Tibial artery (tissue), 4 donors: ENCODE measurements around the gene TRIOBP.
"Not testable (repeated sequence)": the region's sequence is repeated elsewhere in the genome, so short reads cannot be mapped to it uniquely, and the experiment has no call there.

Experiments
- DNase-seq, 2 donors: peaks; one replicate each; pipeline ENCODE4 v3.0.0-alpha.2; 2019
- H3K27ac ChIP-seq, 2 donors: fragments of 200-600 bp; sonication (generic) in 1 of 2; 1 replicate in 1 of 2; 2 replicates in 1 of 2; pipeline ENCODE4 v1.5.1; 2018 to 2019; ENCODE audit warnings: mild to moderate bottlenecking in 1 of 2
- H3K27me3 ChIP-seq, 2 donors: fragments of 200-600 bp; sonication (generic) in 1 of 2; one replicate each; pipeline versions ENCODE4 v1.5.1 to v1.6.0; 2016 to 2019
- H3K36me3 ChIP-seq, 3 donors: fragments of 200-600 bp; sonication (generic) in 2 of 3; one replicate each; pipeline ENCODE4 v1.5.1; 2016 to 2019; ENCODE audit warnings: mild to moderate bottlenecking in 2 of 3
- H3K4me1 ChIP-seq, 4 donors: fragments of 200-600 bp; sonication (generic) in 2 of 4; 1 replicate in 3 of 4; 2 replicates in 1 of 4; pipeline ENCODE4 v1.5.1; 2016 to 2019
- H3K4me3 ChIP-seq, 2 donors: fragments of 200-600 bp; sonication (generic) in 1 of 2; 1 replicate in 1 of 2; 2 replicates in 1 of 2; pipeline ENCODE4 v1.5.1; 2018 to 2019; ENCODE audit warnings: mild to moderate bottlenecking in 2 of 2
- H3K9me3 ChIP-seq, 3 donors: fragments of 200-600 bp; sonication (generic) in 1 of 3; one replicate each; pipeline ENCODE4 v1.5.1; 2016 to 2019
- intact Hi-C: fragments of 100-400 bp; cut with DNase I; formaldehyde crosslinking; loops from one replicate; pipeline ENCODE4 v1.15.0; 2023; ENCODE audit warnings: low total_unique reads
- TF ChIP-seq, protein P1 (sequence below), 2 experiments: fragments of 200-600 bp in 1 of 2; fragments of 450-650 bp in 1 of 2; IDR thresholded peaks; one replicate each; pipeline ENCODE4 v1.5.1; 2017 to 2019; ENCODE audit warnings: antibody characterized with exemption in 2 of 2, mild to moderate bottlenecking in 1 of 2, moderate library complexity in 1 of 2

The TRIOBP gene

DNA sequence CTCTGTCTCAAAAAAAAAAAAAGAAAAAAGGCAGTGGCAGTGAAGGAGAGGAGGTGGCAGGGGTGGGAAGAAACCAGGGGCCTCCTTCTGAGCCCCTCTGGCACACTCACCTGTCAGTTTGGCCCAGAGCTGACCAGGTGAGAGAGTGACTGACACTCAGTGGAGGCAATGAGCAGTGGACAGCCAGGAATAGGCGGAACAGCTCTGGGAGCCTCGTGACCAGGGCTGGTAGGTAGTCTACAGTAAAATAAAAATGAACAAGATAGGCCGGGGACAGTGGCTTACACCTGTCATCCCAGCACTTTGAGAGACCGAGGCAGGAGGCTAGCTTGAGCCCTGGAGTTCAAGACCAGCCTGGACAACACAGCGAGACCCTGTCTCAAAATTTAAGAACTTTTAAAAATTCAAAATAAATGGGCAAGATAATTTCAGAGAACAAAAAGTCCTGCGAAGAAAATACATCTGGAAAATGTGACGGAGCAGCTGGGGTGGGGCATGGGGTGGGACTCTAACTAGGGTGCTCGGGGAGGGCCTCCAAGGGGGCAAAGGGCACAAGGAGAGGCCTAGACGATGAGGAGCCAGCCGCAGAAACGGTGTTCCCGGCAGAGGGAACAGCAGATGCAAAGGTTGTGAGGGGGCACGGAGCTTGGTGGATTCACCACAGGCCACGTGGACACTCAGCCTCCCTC, 42.1 kb upstream of the TRIOBP start:
- Histone ChIP-seq H3K27me3 (no peaks in the 10 kb centered on the region), H3K9me3 (no peaks in the 10 kb centered on the region), H3K27ac (no peak overlapping the region), H3K36me3 (peaks cover 0 to 12% (median 9%) of the 10 kb centered on the region in 3 donors), H3K4me1 (peaks cover 0 to 14% (median 9%) of the 10 kb centered on the region in 4 donors), H3K4me3 (no peak overlapping the region)
- TF ChIP-seq, protein P1, sequence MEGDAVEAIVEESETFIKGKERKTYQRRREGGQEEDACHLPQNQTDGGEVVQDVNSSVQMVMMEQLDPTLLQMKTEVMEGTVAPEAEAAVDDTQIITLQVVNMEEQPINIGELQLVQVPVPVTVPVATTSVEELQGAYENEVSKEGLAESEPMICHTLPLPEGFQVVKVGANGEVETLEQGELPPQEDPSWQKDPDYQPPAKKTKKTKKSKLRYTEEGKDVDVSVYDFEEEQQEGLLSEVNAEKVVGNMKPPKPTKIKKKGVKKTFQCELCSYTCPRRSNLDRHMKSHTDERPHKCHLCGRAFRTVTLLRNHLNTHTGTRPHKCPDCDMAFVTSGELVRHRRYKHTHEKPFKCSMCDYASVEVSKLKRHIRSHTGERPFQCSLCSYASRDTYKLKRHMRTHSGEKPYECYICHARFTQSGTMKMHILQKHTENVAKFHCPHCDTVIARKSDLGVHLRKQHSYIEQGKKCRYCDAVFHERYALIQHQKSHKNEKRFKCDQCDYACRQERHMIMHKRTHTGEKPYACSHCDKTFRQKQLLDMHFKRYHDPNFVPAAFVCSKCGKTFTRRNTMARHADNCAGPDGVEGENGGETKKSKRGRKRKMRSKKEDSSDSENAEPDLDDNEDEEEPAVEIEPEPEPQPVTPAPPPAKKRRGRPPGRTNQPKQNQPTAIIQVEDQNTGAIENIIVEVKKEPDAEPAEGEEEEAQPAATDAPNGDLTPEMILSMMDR (IDR thresholded peaks at IDR 0.05), result no peak
- intact Hi-C loops, result no loop called here
- DNase-seq, result no peak

DNA sequence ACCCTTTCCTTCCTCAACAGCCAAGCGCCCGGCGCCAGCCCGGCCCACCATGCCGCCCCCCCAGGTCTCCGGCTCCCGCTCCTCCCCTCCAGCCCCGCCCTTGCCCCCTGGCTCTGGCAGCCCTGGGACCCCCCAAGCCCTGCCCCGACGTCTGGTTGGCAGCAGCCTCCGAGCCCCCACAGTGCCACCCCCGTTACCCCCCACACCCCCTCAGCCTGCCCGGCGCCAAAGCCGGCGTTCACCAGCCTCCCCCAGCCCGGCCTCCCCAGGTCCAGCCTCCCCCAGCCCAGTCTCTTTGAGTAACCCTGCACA, 41.6 kb upstream of the TRIOBP start:
- Histone ChIP-seq H3K4me3 (no peak overlapping the region), H3K9me3 (no peaks in the 10 kb centered on the region), H3K27ac (no peak overlapping the region), H3K27me3 (no peaks in the 10 kb centered on the region), H3K4me1 (peaks cover 0 to 20% (median 11%) of the 10 kb centered on the region in 4 donors), H3K36me3 (peaks cover 0 to 9% (median 5%) of the 10 kb centered on the region in 3 donors)
- intact Hi-C loops, result no loop called here
- TF ChIP-seq, protein P1 (IDR thresholded peaks at IDR 0.05), result no peak
- DNase-seq, result no peak

DNA sequence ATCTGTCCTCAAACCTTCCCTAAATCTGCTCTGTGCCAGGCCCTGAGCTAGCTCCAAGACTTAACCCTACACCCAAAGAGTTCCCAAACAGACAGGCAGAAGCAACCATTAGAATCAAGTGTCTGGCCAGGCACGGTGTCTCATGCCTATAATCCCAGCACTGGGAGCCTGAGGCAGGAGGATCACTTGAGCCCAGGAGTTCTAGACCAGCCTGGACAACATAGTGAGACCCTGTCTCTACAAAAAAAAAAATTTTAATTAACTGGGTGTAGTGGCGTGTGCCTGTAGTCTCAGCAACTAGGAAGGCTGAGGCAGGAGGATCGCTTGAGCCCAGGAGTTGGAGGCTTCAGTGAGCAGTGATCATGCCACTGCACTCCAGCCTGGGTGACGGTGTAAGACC, 40.3 kb upstream of the TRIOBP start:
- intact Hi-C loops, H3K9me3 ChIP-seq, H3K27me3 ChIP-seq, H3K4me3 ChIP-seq, DNase-seq, H3K27ac ChIP-seq, H3K36me3 ChIP-seq: not testable (repeated sequence)
- H3K4me1 ChIP-seq, result peaks cover 0 to 33% (median 23%) of the 10 kb centered on the region in 4 donors

DNA sequence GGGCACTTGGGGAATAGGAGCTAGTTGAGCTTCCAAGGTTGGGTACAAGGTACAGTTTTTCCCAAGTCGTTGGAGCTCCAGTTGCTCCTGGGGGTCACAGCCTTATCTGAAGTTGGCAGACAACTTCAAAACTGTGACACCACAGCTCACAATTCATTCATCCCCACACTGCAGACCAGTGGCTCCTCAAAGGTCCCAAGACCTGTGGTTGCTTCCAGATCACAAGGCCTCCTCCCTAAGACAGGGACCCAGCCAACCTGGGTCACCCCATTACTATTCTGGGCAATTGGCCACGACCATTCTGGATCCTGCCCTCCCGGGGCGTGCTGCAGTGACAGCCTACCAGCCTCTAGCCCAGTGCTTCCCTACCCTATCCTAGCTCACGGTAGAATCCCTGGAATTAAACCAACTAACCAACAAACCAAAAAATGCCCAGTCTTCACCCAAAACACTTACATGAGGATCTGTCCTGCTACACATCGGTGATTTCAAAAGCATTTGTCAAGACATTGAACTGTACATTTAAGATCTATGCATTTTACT, 39.2 kb upstream of the TRIOBP start:
- H3K9me3 ChIP-seq, result no peaks in the 10 kb centered on the region
- H3K4me1 ChIP-seq, result peaks cover 0 to 41% (median 25%) of the 10 kb centered on the region in 4 donors
- no peaks in the 10 kb centered on the region for H3K27me3 ChIP-seq
- peak overlapping the region; percentile 65 to 76 for H3K4me3 ChIP-seq
- intact Hi-C loops, result no loop called here
- H3K27ac ChIP-seq, result peak overlapping the region; percentile 64 to 83
- TF ChIP-seq, protein P1 (IDR thresholded peaks at IDR 0.05), result no peak
- no peak for DNase-seq
- H3K36me3 ChIP-seq, result no peaks in the 10 kb centered on the region

DNA sequence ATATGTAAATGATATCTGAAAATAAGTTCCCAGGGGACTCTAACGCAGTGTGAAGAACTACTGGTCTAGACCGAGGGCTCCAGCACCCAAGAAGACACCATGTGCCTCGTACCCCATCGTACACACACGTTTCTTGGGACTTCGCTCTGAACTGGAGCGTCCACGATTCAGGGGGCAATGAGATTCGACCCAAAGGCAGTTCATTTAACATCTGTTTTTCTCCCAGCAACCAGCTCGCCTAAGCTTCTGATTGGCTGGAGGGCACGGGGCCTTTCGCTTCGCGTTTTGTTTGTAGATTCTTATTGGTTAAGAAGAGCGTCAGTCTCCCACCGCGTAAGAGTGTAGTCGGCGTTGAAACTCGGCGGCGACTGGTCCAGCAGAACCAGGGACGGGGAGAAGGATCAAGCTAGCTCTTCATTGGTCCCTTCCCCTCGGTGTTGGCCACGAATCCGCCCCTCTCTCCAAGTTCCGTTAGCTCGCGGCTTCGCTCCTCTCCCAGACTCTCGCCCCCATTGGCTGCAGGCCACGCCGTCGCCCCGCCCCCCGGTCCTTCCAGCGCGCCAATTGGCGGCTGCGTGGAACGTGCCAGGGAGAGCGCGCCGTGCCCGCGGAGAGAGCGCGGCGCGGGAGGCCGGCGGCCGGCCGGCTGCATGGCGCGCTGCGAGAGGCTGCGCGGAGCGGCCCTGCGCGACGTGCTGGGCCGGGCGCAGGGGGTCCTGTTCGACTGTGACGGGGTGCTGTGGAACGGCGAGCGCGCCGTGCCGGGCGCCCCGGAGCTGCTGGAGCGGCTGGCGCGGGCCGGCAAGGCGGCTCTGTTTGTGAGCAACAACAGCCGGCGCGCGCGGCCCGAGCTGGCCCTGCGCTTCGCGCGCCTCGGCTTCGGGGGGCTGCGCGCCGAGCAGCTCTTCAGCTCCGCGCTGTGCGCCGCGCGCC, 38.4 kb upstream of the TRIOBP start, which contains the start of gene PDXP:
Gene PDXP, plus strand, starts transcription at position 591 of the 933 bp plus-strand sequence. Its CDS starts 60 bp downstream, at position 651.
- peak within 1 kb of the TSS; percentile 64 to 83 for H3K27ac ChIP-seq
- intact Hi-C loops, result no loop called here
- no peaks in the 10 kb centered on the region for H3K36me3 ChIP-seq
- DNase-seq, result peak; percentile 99 to 100
- no peaks in the 10 kb centered on the region for H3K27me3 ChIP-seq
- H3K4me3 ChIP-seq, result peak within 1 kb of the TSS; percentile 65 to 76
- H3K9me3 ChIP-seq, result no peaks in the 10 kb centered on the region
- TF ChIP-seq, protein P1 (IDR thresholded peaks at IDR 0.05), result peak in 1 of 2 experiments; percentile 14
- peaks cover 0 to 41% (median 25%) of the 10 kb centered on the region in 4 donors for H3K4me1 ChIP-seq
